ENCODE results near the gene PLEKHA8.

DNA sequence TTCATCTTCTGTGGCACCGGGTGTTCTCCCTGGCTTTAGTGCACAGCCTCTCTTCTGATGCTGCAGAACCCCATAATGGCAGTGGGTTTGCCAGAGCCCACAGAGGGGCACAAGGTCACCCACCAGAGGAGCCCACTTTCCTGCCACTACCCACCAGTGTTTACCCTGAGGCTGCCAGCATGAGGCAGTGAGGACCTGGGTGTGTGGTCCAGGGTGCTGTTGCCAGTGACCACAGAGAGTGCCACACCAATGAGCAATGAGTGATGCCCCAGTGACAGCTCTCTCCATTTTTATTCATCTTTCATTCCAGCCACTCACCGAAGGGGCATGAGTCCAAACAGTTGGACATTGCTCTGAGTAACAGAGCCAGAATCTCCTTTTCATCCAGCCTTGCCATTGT, 141.4 kb downstream of the PLEKHA8 start:
- TF ChIP-seq YY1 (IDR thresholded peaks at IDR 0.05; ENCODE audit: insufficient read depth, insufficient read length): no peak
- no peak for TF ChIP-seq ZNF274 (IDR thresholded peaks at IDR 0.05; ENCODE audit: low read depth, low read length)

Data from NT2/D1 (cell line).